GM23248 (cell line): ENCODE data around the gene ZNF200.

Source experiments
- EZH2 ChIP-seq: fragments of 200-600 bp; sonication (generic); IDR thresholded peaks from 2 replicates; pipeline ENCODE4 v1.6.1; 2018; ENCODE audit warnings: antibody characterized with exemption, mild to moderate bottlenecking; ENCODE audit not compliant: insufficient read depth, poor library complexity, severe bottlenecking
- EZH2phosphoT487 ChIP-seq: fragments of 200-600 bp; sonication (generic); IDR thresholded peaks from 2 replicates; pipeline ENCODE4 v1.6.1; 2018; ENCODE audit warnings: antibody characterized with exemption, moderate library complexity, mild to moderate bottlenecking, low read depth; ENCODE audit not compliant: insufficient read depth

GRCh38 chr16:3220839-3221238 is 14.1 kb downstream of the ZNF200 start:
- TF ChIP-seq EZH2: no peak
- no peak for TF ChIP-seq EZH2phosphoT487
